ENCODE data around the gene ODR4. TPM values are rescaled to one million over a fixed set of nuclear protein-coding genes. Genes with fewer than 3 reads are reported as not detected.

Gene ODR4
- total RNA-seq, 1 donor from 2014 or later = 15.5 TPM

Other genes with a start within 250 kb of the ODR4 start
- 6.9 and 7.4 TPM in 2 replicates for gene PRG4, start 79.6 kb upstream of the ODR4 start, total RNA-seq
- 174 and 179 TPM in 2 replicates for gene TPR, start 585 bp upstream of the ODR4 start, total RNA-seq
- gene PDC, start 85.3 kb downstream of the ODR4 start, total RNA-seq = not detected in 2 replicates